ENCODE measurements around the gene NEUROD4.

GRCh38 chr12:55065535-55065934, 45.8 kb downstream of the NEUROD4 start:
- TF ChIP-seq CTCF (IDR thresholded peaks at IDR 0.05) (no peak), TEAD4 (IDR thresholded peaks at IDR 0.05; ENCODE audit: borderline replicate concordance, insufficient read depth) (no peak), POLR2AphosphoS5 (IDR thresholded peaks at IDR 0.05; ENCODE audit: low read depth, low read length) (no peak), MAX (IDR thresholded peaks at IDR 0.05; ENCODE audit: low read depth) (no peak), GATA2 (CRISPR knock-in tag; IDR thresholded peaks at IDR 0.05) (no peak), TCF12 (IDR thresholded peaks at IDR 0.05) (no peak), JUND (IDR thresholded peaks at IDR 0.05) (no peak), FOXM1 (IDR thresholded peaks at IDR 0.05; ENCODE audit: low read depth) (no peak), REST (IDR thresholded peaks at IDR 0.05; ENCODE audit: low read depth, low read length) (no peak)

Data from SK-N-SH (cell line).